ENCODE results near the gene HOXA5.

Gene HOXA5

DNA sequence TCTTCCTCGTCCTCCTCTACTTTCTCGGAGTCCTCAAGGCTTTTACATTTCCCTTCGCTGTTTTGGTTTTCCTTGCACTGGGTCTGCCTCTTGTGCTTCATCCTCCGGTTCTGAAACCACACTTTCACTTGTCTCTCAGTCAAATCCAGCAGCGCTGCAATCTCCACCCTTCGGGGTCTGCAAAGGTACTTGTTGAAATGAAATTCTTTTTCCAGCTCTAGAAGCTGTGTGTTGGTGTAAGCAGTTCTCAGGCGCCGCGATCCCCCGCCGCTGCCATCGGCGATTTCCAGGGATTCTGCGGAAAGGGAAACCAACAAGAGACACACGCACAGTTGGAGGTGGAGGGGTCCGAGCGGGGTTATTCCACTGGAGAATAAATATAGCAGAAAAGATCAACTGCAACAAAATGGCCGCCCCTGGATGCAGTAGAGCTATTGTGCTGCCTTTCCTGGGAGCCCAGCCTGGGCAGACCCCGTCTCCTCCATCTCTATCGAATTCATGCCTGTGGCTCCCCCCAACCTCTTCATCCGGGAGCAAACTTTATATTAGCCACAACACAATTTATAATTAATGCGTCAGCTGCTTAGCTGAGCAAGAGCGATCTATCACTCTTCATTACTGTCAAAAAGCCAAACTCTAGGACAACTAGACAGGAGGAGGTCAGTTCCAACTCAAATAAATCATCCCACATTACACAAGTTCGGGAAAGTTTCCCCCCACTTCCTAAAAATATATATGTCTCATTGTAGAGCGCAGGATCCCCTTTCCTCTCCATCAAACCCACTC, 42.1 kb downstream of the HOXA5 start:
- peak overlapping the region; percentile 96 for H3K4me3 ChIP-seq (ENCODE audit: low read depth, low read length)

DNA sequence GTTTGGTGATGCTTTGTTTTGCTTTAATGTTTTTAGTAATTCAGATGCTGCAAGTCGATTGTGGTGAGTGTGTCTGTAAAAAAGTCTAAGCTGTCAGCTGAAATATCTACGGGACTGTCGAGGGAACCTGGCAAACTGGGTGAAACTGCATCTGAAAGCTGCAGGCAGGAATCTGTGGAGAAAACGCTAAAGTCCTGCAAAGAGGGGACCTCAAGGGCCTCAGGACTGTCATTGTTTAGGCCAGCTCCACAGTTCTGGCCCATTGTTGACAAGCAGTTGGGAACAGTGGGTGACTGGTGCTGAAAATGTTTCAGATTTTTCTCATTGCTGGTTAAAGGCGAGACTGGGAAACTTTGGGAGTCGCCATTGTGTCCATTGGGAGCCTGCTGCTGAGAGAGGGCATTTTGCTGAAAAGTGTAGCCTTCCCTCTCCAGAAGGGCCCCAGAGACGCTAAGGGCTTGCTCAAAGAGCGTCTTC, 42.7 kb downstream of the HOXA5 start:
- peak overlapping the region; percentile 96 for H3K4me3 ChIP-seq (ENCODE audit: low read depth, low read length)
- TF ChIP-seq CTCF (IDR thresholded peaks at IDR 0.05; ENCODE audit: low read depth, low read length) = no peak

More for the DNA sequence above, 42.1 kb downstream of the HOXA5 start:
- TF ChIP-seq CTCF (IDR thresholded peaks at IDR 0.05; ENCODE audit: low read depth, low read length) = no peak

DNA sequence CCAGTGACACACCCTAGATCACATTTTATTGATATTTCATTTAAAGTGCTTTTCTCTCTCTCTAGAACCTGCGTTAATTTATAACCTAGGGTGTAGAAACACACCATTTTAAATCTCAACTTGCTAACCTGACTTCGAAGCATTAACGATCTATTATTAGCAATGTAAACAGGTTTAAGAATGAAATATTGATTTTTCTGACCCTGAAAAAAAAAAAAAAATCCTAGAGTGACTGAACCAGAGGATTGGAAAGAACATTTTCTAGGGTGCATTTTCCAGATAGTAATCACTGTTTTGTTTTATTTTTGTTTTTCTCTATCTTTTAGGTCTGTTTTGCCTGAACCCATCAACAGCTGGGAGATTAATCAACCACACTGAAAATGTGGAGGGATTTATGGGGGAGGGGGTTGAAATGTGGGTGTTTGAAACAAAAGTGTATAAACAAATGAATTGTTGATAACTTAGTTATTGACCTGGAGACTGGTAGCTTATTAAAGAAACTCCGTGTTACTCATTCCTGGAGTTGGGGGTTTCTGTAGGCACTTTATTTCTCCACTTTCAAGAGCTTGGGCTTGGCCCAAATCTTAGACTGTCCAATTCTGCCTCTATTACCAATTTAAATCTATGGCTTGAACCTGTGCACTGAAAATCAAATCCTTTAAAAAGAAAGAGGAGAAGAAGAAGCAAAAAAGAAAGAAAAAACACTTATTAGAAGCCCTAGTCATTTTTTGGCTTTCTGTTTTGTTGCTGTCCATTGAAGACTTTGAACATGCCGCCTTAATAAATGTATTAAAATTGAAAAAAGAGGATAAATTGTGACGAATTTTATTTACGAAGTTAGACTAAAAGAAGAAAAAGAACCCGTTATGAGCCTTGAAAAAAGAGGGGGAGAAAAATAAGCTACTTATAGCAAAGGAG, 43.8 kb downstream of the HOXA5 start:
- TF ChIP-seq CTCF (IDR thresholded peaks at IDR 0.05; ENCODE audit: low read depth, low read length) = no peak
- H3K4me3 ChIP-seq (ENCODE audit: low read depth, low read length) = peak overlapping the region; percentile 96

- peak overlapping the region; percentile 96 for H3K4me3 ChIP-seq (ENCODE audit: low read depth, low read length)
- no peak for TF ChIP-seq CTCF (IDR thresholded peaks at IDR 0.05; ENCODE audit: low read depth, low read length)
Observed at GRCh38 chr7:27098578-27099451, 44.7 kb downstream of the HOXA5 start.

- peak overlapping the region; percentile 96 for H3K4me3 ChIP-seq (ENCODE audit: low read depth, low read length)
- no peak for TF ChIP-seq CTCF (IDR thresholded peaks at IDR 0.05; ENCODE audit: low read depth, low read length)
Observed at GRCh38 chr7:27097686-27098577, 45.5 kb downstream of the HOXA5 start.

Data from WI38 (cell line).